NCI-H345 (cell line): ENCODE data around the gene GAS7.

Experiments
- DNase-seq: peaks from one replicate; lab custom pipeline; 2025; lab: John Stamatoyannopoulos, UW

The GAS7 gene

GRCh38 chr17:9890124-9890523 lies 308.3 kb downstream of the GAS7 start:
- DNase-seq, result no peak

- DNase-seq, result no peak
These were observed 310.9 kb downstream of the GAS7 start for GRCh38 chr17:9887508-9887907.

- no peak for DNase-seq
These were observed 312.1 kb downstream of the GAS7 start for GRCh38 chr17:9886141-9886930.

GRCh38 chr17:9883451-9883850 lies 315.0 kb downstream of the GAS7 start:
- DNase-seq, result no peak

GRCh38 chr17:9880582-9880999 lies 317.8 kb downstream of the GAS7 start:
- no peak for DNase-seq

- DNase-seq, result no peak
These were observed 319.4 kb downstream of the GAS7 start for GRCh38 chr17:9878786-9879525.

GRCh38 chr17:9878356-9878755 lies 320.1 kb downstream of the GAS7 start:
- no peak for DNase-seq

- no peak for DNase-seq
These were observed 323.0 kb downstream of the GAS7 start for GRCh38 chr17:9875441-9875840.

GRCh38 chr17:9874722-9875121 lies 323.7 kb downstream of the GAS7 start:
- no peak for DNase-seq

- no peak for DNase-seq
These were observed 325.6 kb downstream of the GAS7 start for GRCh38 chr17:9872852-9873251.

GRCh38 chr17:9868552-9868951 lies 329.9 kb downstream of the GAS7 start:
- DNase-seq, result no peak

GRCh38 chr17:9865586-9865985 lies 332.8 kb downstream of the GAS7 start:
- DNase-seq, result no peak

GRCh38 chr17:9862949-9863348 lies 335.5 kb downstream of the GAS7 start:
- no peak for DNase-seq

- DNase-seq, result no peak
These were observed 336.2 kb downstream of the GAS7 start for GRCh38 chr17:9862220-9862619.

- no peak for DNase-seq
These were observed 337.6 kb downstream of the GAS7 start for GRCh38 chr17:9860851-9861250.
